ENCODE results near the gene NALCN.

GRCh38 chr13:101406791-101407190, 9.5 kb downstream of the NALCN start:
- TF ChIP-seq, protein P1, sequence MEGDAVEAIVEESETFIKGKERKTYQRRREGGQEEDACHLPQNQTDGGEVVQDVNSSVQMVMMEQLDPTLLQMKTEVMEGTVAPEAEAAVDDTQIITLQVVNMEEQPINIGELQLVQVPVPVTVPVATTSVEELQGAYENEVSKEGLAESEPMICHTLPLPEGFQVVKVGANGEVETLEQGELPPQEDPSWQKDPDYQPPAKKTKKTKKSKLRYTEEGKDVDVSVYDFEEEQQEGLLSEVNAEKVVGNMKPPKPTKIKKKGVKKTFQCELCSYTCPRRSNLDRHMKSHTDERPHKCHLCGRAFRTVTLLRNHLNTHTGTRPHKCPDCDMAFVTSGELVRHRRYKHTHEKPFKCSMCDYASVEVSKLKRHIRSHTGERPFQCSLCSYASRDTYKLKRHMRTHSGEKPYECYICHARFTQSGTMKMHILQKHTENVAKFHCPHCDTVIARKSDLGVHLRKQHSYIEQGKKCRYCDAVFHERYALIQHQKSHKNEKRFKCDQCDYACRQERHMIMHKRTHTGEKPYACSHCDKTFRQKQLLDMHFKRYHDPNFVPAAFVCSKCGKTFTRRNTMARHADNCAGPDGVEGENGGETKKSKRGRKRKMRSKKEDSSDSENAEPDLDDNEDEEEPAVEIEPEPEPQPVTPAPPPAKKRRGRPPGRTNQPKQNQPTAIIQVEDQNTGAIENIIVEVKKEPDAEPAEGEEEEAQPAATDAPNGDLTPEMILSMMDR (IDR thresholded peaks at IDR 0.05 in 8 of 11, conservative IDR thresholded peaks at IDR 0.05 in 3 of 11), result no peak
- TF ChIP-seq POLR2AphosphoS5 (IDR thresholded peaks at IDR 0.05), result no peak
